ENCODE data around the gene DCXR. TPM values are rescaled to one million over a fixed set of nuclear protein-coding genes. Genes with fewer than 3 reads are reported as not detected.

Gene DCXR
- total and polyA plus RNA-seq, 4 experiments from 2014 or later, result 65.9 to 164 (median 92.9) TPM

DNA sequence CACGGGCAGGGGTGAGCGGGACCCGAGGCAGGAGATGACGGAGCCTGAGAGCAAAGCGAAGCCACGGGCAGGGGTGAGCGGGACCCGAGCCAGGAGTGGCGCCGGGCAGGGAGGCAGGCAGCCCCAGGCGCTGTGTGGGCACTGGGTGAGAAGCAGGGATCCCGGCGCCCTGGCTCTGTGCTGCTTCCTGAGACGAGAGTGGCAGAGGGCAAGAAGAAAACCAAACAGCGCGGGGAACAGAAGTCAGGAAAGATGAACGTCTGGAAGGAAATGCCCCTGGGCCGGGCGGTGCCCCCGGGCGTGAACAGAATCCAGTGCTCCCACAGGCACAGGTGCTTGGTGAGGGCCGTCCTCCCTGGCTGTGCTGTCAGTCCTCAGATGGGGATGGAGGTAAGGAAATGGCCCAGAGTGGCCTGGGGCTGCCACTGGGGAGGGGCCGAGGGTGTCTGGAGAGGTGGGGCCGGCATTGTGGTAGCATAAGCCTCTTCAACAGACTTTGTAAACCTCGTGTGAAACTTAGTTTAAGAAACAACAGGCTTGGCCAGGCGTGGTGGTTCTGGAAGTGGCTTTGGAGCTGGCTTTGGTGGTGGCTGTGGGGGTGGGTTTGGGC is 50.2 kb downstream of the DCXR start:
- Histone ChIP-seq H3K4me3 (ENCODE audit: low read length in 2 of 2) (no peak overlapping the region), H3K36me3 (ENCODE audit: insufficient read depth, low read length) (peaks cover 12% of the 10 kb centered on the region), H3K4me1 (ENCODE audit: insufficient read depth, low read length) (no peaks in the 10 kb centered on the region), H3K9me3 (ENCODE audit: control insufficient read depth in 1 of 2, low read length in 2 of 2) (no peaks in the 10 kb centered on the region), H3K27ac (ENCODE audit: low read depth, low read length) (no peak overlapping the region), H3K27me3 (ENCODE audit: insufficient read depth, low read length) (no peaks in the 10 kb centered on the region)
- no peaks in the 10 kb centered on the region for H3K27me3 Mint-ChIP-seq
- POLR2A ChIA-PET (ENCODE audit: partially characterized antibody), result no interaction called here
- no peak for DNase-seq
- H3K36me3 Mint-ChIP-seq, result peaks cover 7 to 15% of the 10 kb centered on the region in 2 donors
- H3K4me3 Mint-ChIP-seq, result no peak overlapping the region
- H3K4me1 Mint-ChIP-seq, result peaks cover 8 to 17% (median 11%) of the 10 kb centered on the region in 4 donors
- H3K9me3 Mint-ChIP-seq, result no peaks in the 10 kb centered on the region
- CTCF ChIA-PET (ENCODE audit: partially characterized antibody), result no interaction called here
- intact Hi-C loops (cut with micrococcal nuclease), result no loop called here
- H3K27ac Mint-ChIP-seq, result no peak overlapping the region

DNA sequence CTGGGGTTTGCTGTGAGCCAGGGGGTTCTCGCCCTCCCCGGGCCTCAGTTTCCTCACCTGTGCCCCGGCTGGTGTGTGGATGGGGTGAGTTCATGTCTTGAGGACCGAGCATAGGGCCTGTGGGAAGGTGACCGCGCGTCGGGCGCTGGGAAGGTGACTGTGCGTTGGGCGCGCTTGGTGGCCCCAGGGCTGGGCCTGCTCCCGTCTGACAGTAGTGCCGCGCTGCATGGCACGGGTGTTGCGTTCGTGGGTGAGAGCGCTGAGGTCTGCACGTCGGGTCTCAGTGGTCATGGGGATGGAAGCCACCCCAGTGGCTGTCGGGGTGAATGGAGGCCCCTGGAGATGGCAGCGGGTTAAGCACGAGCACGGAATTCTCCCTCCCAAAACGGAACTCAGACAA is 50.9 kb downstream of the DCXR start:
- intact Hi-C loops (cut with micrococcal nuclease), result no loop called here
- H3K36me3 ChIP-seq (ENCODE audit: insufficient read depth, low read length), result peaks cover 12% of the 10 kb centered on the region
- H3K27me3 ChIP-seq (ENCODE audit: insufficient read depth, low read length), result no peaks in the 10 kb centered on the region
- H3K36me3 Mint-ChIP-seq, result peaks cover 7 to 15% of the 10 kb centered on the region in 2 donors
- no peak overlapping the region for H3K27ac ChIP-seq (ENCODE audit: low read depth, low read length)
- H3K9me3 Mint-ChIP-seq, result no peaks in the 10 kb centered on the region
- POLR2A ChIA-PET (ENCODE audit: partially characterized antibody), result no interaction called here
- CTCF ChIA-PET (ENCODE audit: partially characterized antibody), result no interaction called here
- no peaks in the 10 kb centered on the region for H3K9me3 ChIP-seq (ENCODE audit: control insufficient read depth in 1 of 2, low read length in 2 of 2)
- no peaks in the 10 kb centered on the region for H3K27me3 Mint-ChIP-seq
- H3K4me3 ChIP-seq (ENCODE audit: low read length in 2 of 2), result no peak overlapping the region
- no peak for DNase-seq
- no peak overlapping the region for H3K4me3 Mint-ChIP-seq
- H3K4me1 ChIP-seq (ENCODE audit: insufficient read depth, low read length), result no peaks in the 10 kb centered on the region
- H3K27ac Mint-ChIP-seq, result no peak overlapping the region
- H3K4me1 Mint-ChIP-seq, result peaks cover 8 to 17% (median 11%) of the 10 kb centered on the region in 4 donors

Other genes starting within 250 kb of the DCXR start
- gene GCGR, start 233.5 kb downstream of the DCXR start, total RNA-seq, result not detected
- not detected for gene GCGR, start 233.5 kb downstream of the DCXR start, polyA plus RNA-seq
- 10 to 100 TPM; 65.8 to 71.0 TPM for gene MCRIP1, start 204.4 kb downstream of the DCXR start, total RNA-seq
- gene MCRIP1, start 204.4 kb downstream of the DCXR start, polyA plus RNA-seq, result 10 to 100 TPM; 66.7 to 87.2 TPM
- not detected for gene PPP1R27, start 202.6 kb downstream of the DCXR start, total RNA-seq
- gene PPP1R27, start 202.6 kb downstream of the DCXR start, polyA plus RNA-seq, result under 1 TPM in 1 of 2 donors, not detected in 1; 0.18 TPM
- 100 to 1,000 TPM; 392 to 409 TPM for gene P4HB, start 177.2 kb downstream of the DCXR start, total RNA-seq
- gene P4HB, start 177.2 kb downstream of the DCXR start, polyA plus RNA-seq, result 100 to 1,000 TPM; 272 to 339 TPM
- 100 to 1,000 TPM; 380 to 382 TPM for gene ARHGDIA, start 166.4 kb downstream of the DCXR start, total RNA-seq
- 100 to 1,000 TPM in 1 of 2 donors, 10 to 100 TPM in 1; 84.8 to 205 TPM for gene ARHGDIA, start 166.4 kb downstream of the DCXR start, polyA plus RNA-seq
- gene ALYREF, start 146.1 kb downstream of the DCXR start, total RNA-seq, result 10 to 100 TPM; 47.2 to 47.7 TPM
- 10 to 100 TPM; 23.3 to 50.8 TPM for gene ALYREF, start 146.1 kb downstream of the DCXR start, polyA plus RNA-seq
- 10 to 100 TPM; 53.8 to 57.0 TPM for gene ANAPC11, start 146.0 kb downstream of the DCXR start, total RNA-seq
- gene ANAPC11, start 146.0 kb downstream of the DCXR start, polyA plus RNA-seq, result 100 to 1,000 TPM; 262 to 267 TPM
- under 1 TPM; 0.61 to 0.79 TPM for gene NPB, start 135.5 kb downstream of the DCXR start, total RNA-seq
- gene NPB, start 135.5 kb downstream of the DCXR start, polyA plus RNA-seq, result not detected
- gene PCYT2, start 126.3 kb downstream of the DCXR start, total RNA-seq, result 10 to 100 TPM; 43.5 to 48.3 TPM
- 10 to 100 TPM; 27.8 to 30.3 TPM for gene PCYT2, start 126.3 kb downstream of the DCXR start, polyA plus RNA-seq
- gene SIRT7, start 119.5 kb downstream of the DCXR start, total RNA-seq, result 10 to 100 TPM; 87.8 to 91.9 TPM
- gene SIRT7, start 119.5 kb downstream of the DCXR start, polyA plus RNA-seq, result 10 to 100 TPM; 31.5 to 45.0 TPM
- 10 to 100 TPM; 16.0 to 16.3 TPM for gene MAFG, start 110.0 kb downstream of the DCXR start, total RNA-seq
- 1 to 10 TPM; 2.1 to 3.5 TPM for gene MAFG, start 110.0 kb downstream of the DCXR start, polyA plus RNA-seq
- 1 to 10 TPM in 1 of 2 experiments, under 1 TPM in 1; 0.64 to 1.1 TPM for gene PYCR1, start 100.4 kb downstream of the DCXR start, total RNA-seq
- 1 to 10 TPM in 1 of 2 donors, under 1 TPM in 1; 0.54 to 3.1 TPM for gene PYCR1, start 100.4 kb downstream of the DCXR start, polyA plus RNA-seq
- not detected for gene MYADML2, start 90.5 kb downstream of the DCXR start, total RNA-seq
- not detected for gene MYADML2, start 90.5 kb downstream of the DCXR start, polyA plus RNA-seq
- gene NOTUM, start 76.5 kb downstream of the DCXR start, total RNA-seq, result not detected
- not detected for gene NOTUM, start 76.5 kb downstream of the DCXR start, polyA plus RNA-seq
- 10 to 100 TPM; 40.4 to 40.6 TPM for gene ASPSCR1, start 60.1 kb downstream of the DCXR start, total RNA-seq
- 10 to 100 TPM; 25.1 to 36.7 TPM for gene ASPSCR1, start 60.1 kb downstream of the DCXR start, polyA plus RNA-seq
- 10 to 100 TPM; 33.4 to 35.4 TPM for gene CENPX, start 14.8 kb downstream of the DCXR start, total RNA-seq
- 10 to 100 TPM; 37.9 to 70.8 TPM for gene CENPX, start 14.8 kb downstream of the DCXR start, polyA plus RNA-seq
- 10 to 100 TPM; 18.0 to 18.7 TPM for gene LRRC45, start 14.4 kb downstream of the DCXR start, total RNA-seq
- gene LRRC45, start 14.4 kb downstream of the DCXR start, polyA plus RNA-seq, result 1 to 10 TPM; 5.7 to 8.2 TPM
- 1 to 10 TPM in 1 of 2 experiments, under 1 TPM in 1; 0.86 to 2.3 TPM for gene RAC3, start 6.0 kb downstream of the DCXR start, total RNA-seq
- gene RAC3, start 6.0 kb downstream of the DCXR start, polyA plus RNA-seq, result under 1 TPM in 1 of 2 donors, not detected in 1; 0.44 TPM
- 10 to 100 TPM; 37.6 to 44.0 TPM for gene RFNG, start 14.1 kb upstream of the DCXR start, total RNA-seq
- gene RFNG, start 14.1 kb upstream of the DCXR start, polyA plus RNA-seq, result 1 to 10 TPM; 6.2 to 8.2 TPM
- gene GPS1, start 14.2 kb upstream of the DCXR start, total RNA-seq, result 10 to 100 TPM; 85.1 to 89.0 TPM
- 100 to 1,000 TPM; 139 to 148 TPM for gene GPS1, start 14.2 kb upstream of the DCXR start, polyA plus RNA-seq
- 100 to 1,000 TPM; 139 to 141 TPM for gene DUS1L, start 28.1 kb upstream of the DCXR start, total RNA-seq
- gene DUS1L, start 28.1 kb upstream of the DCXR start, polyA plus RNA-seq, result 100 to 1,000 TPM in 1 of 2 donors, 10 to 100 TPM in 1; 48.1 to 138 TPM
- 10 to 100 TPM; 26.5 to 27.7 TPM for gene FASN, start 60.5 kb upstream of the DCXR start, total RNA-seq
- gene FASN, start 60.5 kb upstream of the DCXR start, polyA plus RNA-seq, result 1 to 10 TPM in 1 of 2 donors, under 1 TPM in 1; 0.03 to 3.5 TPM
- 10 to 100 TPM; 80.5 to 88.7 TPM for gene CCDC57, start 175.1 kb upstream of the DCXR start, total RNA-seq
- 10 to 100 TPM; 41.6 to 43.6 TPM for gene CCDC57, start 175.1 kb upstream of the DCXR start, polyA plus RNA-seq
- gene SLC16A3, start 191.3 kb upstream of the DCXR start, total RNA-seq, result 10 to 100 TPM; 30.3 to 31.4 TPM
- gene SLC16A3, start 191.3 kb upstream of the DCXR start, polyA plus RNA-seq, result 1 to 10 TPM; 1.4 to 5.6 TPM
- gene CSNK1D, start 236.0 kb upstream of the DCXR start, total RNA-seq, result 100 to 1,000 TPM; 182 TPM
- 10 to 100 TPM; 31.6 to 77.2 TPM for gene CSNK1D, start 236.0 kb upstream of the DCXR start, polyA plus RNA-seq

Data from CD4-positive, alpha-beta memory T cell (primary cell).